ENCODE data around the gene NUMBL.
"Not testable (repeated sequence)": the region's sequence is repeated elsewhere in the genome, so short reads cannot be mapped to it uniquely, and the experiment has no call there.

NUMBL gene

DNA sequence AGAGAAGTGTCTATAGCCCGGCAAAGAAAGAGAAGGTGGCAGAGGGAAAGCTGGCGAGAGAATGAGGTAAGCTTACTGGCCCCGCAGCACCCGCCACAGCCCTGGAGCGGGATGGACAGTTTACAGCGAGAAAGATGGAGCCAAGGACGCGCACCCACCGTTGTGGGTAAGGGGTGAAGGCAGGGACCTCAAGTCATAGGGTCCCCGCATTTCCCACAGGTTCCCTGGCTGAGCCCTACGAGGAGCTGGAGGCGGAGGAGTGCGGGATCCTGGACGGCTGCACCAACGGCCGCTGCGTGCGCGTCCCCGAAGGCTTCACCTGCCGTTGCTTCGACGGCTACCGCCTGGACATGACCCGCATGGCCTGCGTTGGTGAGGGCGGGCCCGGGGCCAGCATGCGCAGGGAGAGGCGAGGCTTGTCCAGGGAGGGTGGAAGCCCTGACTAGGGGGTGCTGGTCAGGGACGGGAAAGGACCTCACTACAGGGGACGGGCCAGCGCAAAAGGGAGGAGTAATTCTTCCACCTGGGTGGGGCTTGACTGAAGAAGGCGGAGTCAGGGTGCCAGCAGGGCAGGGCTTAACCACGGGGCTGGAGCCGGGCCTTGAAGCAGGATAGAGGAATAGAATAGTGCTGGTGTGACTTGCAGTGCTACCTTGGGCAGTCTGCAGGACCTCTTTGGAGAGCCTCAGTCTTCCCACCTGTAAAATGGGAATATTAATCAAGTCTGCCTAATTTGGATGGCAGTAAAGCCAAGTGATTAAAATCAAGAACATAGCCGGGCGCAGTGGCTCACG is 62.8 kb downstream of the NUMBL start:
- TF ChIP-seq, protein P1, sequence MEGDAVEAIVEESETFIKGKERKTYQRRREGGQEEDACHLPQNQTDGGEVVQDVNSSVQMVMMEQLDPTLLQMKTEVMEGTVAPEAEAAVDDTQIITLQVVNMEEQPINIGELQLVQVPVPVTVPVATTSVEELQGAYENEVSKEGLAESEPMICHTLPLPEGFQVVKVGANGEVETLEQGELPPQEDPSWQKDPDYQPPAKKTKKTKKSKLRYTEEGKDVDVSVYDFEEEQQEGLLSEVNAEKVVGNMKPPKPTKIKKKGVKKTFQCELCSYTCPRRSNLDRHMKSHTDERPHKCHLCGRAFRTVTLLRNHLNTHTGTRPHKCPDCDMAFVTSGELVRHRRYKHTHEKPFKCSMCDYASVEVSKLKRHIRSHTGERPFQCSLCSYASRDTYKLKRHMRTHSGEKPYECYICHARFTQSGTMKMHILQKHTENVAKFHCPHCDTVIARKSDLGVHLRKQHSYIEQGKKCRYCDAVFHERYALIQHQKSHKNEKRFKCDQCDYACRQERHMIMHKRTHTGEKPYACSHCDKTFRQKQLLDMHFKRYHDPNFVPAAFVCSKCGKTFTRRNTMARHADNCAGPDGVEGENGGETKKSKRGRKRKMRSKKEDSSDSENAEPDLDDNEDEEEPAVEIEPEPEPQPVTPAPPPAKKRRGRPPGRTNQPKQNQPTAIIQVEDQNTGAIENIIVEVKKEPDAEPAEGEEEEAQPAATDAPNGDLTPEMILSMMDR (conservative IDR thresholded peaks at IDR 0.05), result no peak
- no peak overlapping the region for H3K27ac ChIP-seq

- H3K27ac ChIP-seq, result no peak overlapping the region
- TF ChIP-seq, protein P1 (conservative IDR thresholded peaks at IDR 0.05), result no peak
Measured at GRCh38 chr19:40626918-40627317, 63.5 kb downstream of the NUMBL start.

GRCh38 chr19:40625406-40626120 is 64.9 kb downstream of the NUMBL start:
- no peak overlapping the region for H3K27ac ChIP-seq
- TF ChIP-seq, protein P1 (conservative IDR thresholded peaks at IDR 0.05), result no peak

GRCh38 chr19:40624369-40625153 is 65.9 kb downstream of the NUMBL start:
- H3K27ac ChIP-seq, result not testable (repeated sequence)

DNA sequence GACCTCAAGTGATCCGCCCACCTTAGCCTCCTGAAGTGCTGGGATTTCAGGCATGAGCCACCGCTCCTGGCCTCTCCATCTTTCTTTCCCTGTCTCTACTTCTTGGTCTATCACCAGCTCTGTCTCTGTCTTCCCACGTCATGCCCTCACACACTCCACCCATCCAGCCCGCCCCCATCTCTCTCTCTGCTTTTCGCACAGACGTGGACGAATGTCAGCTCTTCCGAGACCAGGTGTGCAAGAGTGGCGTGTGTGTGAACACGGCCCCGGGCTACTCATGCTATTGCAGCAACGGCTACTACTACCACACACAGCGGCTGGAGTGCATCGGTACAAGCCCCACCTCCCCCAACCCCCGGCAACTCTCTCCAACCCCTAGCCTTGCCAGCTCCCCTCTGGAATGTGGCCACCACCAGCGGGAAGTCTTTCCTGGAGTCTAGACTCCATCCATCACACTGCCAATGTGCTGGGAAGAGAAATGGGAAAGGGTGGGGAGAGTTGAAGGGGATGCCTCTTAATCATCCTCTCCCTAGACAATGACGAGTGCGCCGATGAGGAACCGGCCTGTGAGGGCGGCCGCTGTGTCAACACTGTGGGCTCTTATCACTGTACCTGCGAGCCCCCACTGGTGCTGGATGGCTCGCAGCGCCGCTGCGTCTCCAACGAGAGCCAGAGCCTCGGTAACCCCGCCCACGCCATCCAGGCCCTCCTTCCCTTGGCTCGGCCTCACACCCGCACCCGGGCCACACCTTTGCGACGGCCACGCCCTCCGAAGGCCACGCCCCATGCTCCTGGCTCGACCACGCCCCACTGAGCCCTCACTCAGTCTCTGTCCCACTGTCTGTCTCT is 66.8 kb downstream of the NUMBL start:
- TF ChIP-seq, protein P1 (conservative IDR thresholded peaks at IDR 0.05), result no peak
- H3K27ac ChIP-seq, result no peak overlapping the region

GRCh38 chr19:40622773-40623075 is 67.7 kb downstream of the NUMBL start:
- no peak overlapping the region for H3K27ac ChIP-seq
- TF ChIP-seq, protein P1 (conservative IDR thresholded peaks at IDR 0.05), result no peak

DNA sequence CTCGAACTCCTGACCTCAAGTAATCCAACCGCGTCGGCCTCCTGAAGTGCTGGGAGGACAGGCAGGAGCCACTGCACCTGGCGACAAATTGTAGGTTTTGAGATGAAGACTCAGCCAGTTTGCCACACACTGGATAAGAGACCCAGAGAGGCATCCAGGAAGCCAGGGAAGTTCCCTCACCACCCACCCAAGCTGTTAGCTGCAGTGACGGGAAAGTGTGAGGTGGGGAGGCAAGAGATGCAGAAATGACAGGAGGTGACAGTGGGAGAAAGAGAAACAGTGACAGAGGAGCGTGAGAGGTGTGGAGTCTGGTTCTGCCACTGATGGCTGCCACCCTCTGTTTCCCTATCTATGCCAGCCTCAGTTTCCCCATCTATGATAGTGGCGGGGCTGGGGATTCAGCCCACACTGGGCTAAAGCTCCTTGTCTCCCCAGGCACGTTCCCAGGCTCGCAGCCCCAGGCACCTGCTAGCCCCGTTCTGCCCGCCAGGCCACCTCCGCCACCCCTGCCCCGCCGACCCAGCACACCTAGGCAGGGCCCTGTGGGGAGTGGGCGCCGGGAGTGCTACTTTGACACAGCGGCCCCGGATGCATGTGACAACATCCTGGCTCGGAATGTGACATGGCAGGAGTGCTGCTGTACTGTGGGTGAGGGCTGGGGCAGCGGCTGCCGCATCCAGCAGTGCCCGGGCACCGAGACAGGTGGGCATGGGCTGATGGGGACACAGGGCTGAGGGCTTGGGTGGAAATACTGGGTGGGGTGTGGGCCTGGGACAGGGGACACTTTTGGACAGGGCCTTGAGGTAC is 68.3 kb downstream of the NUMBL start:
- TF ChIP-seq, protein P1 (conservative IDR thresholded peaks at IDR 0.05), result no peak
- H3K27ac ChIP-seq, result no peak overlapping the region

All from VCaP (cell line).